ENCODE data around the gene GCNA.

DNA sequence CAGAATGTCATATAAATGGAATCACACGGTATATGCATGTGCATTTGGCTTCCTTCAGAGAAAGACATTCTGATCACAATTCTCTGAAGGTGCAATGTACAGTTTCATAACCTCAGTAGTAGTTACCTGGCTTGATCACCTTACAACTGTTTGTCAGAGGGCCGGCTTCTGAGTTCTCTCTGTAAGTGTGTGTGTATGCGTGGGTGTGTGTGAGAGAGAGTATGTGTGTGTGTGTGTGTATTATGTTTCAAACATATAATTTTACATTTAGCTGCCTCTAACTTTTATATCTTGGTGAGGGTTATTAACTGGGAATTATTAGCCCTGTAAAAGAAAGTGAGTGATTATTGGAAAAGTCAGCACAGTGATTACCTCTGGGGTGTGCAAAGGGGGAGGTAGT is 81.1 kb downstream of the GCNA start:
- TF ChIP-seq, protein P1, sequence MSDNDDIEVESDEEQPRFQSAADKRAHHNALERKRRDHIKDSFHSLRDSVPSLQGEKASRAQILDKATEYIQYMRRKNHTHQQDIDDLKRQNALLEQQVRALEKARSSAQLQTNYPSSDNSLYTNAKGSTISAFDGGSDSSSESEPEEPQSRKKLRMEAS (IDR thresholded peaks at IDR 0.05), result no peak
- TF ChIP-seq, protein P2, sequence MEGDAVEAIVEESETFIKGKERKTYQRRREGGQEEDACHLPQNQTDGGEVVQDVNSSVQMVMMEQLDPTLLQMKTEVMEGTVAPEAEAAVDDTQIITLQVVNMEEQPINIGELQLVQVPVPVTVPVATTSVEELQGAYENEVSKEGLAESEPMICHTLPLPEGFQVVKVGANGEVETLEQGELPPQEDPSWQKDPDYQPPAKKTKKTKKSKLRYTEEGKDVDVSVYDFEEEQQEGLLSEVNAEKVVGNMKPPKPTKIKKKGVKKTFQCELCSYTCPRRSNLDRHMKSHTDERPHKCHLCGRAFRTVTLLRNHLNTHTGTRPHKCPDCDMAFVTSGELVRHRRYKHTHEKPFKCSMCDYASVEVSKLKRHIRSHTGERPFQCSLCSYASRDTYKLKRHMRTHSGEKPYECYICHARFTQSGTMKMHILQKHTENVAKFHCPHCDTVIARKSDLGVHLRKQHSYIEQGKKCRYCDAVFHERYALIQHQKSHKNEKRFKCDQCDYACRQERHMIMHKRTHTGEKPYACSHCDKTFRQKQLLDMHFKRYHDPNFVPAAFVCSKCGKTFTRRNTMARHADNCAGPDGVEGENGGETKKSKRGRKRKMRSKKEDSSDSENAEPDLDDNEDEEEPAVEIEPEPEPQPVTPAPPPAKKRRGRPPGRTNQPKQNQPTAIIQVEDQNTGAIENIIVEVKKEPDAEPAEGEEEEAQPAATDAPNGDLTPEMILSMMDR (CRISPR knock-in tag; IDR thresholded peaks at IDR 0.05), result no peak
- TF ChIP-seq ZNF83 (CRISPR knock-in tag; IDR thresholded peaks at IDR 0.05; ENCODE audit: borderline replicate concordance) (no peak), EP300 (IDR thresholded peaks at IDR 0.05; ENCODE audit: low read depth in 2 of 2, low read length in 2 of 2) (no peak), EP300 (CRISPR knock-in tag; IDR thresholded peaks at IDR 0.05; ENCODE audit: borderline replicate concordance) (no peak), ZNF629 (CRISPR knock-in tag; conservative IDR thresholded peaks at IDR 0.05) (no peak), NFRKB (IDR thresholded peaks at IDR 0.05) (no peak), RELA (CRISPR knock-in tag; IDR thresholded peaks at IDR 0.05) (no peak), HNF4A (CRISPR knock-in tag; IDR thresholded peaks at IDR 0.05) (no peak), PHF8 (CRISPR knock-in tag; IDR thresholded peaks at IDR 0.05) (no peak)
